GM13977 (cell line): Measurements from ENCODE around the gene FAM78A.

Experiments used
- DNase-seq: peaks from one replicate; pipeline ENCODE4 v3.0.0; 2012; ENCODE audit warnings: low spot score
- in situ Hi-C: fragments of 300-500 bp; cut with MboI; formaldehyde crosslinking; loops from one replicate; pipeline ENCODE4 v1.12.0; 2022; ENCODE audit warnings: low sequenced_read_pairs, low pct_unique_long_range_greater_than_20kb, mixed read lengths, inconsistent platforms; ENCODE audit not compliant: unreplicated experiment
- TF ChIP-seq, protein P1 (sequence below): IDR thresholded peaks from 2 replicates; pipeline ENCODE4 v1.5.1; 2012; ENCODE audit warnings: mild to moderate bottlenecking, control low read depth; ENCODE audit not compliant: insufficient read depth; ENCODE audit errors: extremely low read depth, missing control alignments

Gene FAM78A

DNA sequence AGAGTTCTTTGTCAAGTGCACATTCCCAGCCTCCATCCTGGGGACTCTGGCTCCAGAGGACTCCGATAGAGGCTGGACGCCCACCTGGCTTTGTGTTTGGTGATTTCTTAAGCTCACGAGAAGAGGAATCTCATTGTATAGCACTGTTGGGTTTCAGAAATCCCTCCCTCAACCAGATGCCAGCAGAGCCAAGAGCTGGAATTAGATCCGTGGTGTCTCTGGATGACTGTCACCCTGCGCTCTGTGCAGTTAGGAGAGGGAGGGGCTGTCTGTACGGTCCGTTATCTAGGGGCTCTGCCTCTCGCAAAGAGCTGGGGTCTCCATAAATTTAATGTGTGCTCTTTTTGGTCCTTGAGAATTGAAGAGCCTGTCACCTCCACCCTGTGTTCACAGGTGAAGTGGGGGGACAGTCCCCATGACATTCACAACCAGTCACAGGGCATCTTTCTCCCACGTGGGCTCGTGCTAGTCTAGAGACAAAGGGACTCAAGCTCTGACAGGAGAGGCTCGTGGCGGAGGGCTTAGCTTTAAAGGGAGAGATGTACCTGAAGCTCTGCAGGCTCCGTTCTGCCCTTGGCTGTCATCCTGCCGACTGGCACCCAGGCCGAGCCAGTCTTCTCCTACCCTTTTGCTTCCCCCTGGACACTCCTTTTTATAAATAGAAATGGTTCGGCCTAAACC lies 41.4 kb downstream of the FAM78A start:
- in situ Hi-C loops, result no loop called here
- TF ChIP-seq, protein P1, sequence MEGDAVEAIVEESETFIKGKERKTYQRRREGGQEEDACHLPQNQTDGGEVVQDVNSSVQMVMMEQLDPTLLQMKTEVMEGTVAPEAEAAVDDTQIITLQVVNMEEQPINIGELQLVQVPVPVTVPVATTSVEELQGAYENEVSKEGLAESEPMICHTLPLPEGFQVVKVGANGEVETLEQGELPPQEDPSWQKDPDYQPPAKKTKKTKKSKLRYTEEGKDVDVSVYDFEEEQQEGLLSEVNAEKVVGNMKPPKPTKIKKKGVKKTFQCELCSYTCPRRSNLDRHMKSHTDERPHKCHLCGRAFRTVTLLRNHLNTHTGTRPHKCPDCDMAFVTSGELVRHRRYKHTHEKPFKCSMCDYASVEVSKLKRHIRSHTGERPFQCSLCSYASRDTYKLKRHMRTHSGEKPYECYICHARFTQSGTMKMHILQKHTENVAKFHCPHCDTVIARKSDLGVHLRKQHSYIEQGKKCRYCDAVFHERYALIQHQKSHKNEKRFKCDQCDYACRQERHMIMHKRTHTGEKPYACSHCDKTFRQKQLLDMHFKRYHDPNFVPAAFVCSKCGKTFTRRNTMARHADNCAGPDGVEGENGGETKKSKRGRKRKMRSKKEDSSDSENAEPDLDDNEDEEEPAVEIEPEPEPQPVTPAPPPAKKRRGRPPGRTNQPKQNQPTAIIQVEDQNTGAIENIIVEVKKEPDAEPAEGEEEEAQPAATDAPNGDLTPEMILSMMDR, result no peak
- no peak for DNase-seq

DNA sequence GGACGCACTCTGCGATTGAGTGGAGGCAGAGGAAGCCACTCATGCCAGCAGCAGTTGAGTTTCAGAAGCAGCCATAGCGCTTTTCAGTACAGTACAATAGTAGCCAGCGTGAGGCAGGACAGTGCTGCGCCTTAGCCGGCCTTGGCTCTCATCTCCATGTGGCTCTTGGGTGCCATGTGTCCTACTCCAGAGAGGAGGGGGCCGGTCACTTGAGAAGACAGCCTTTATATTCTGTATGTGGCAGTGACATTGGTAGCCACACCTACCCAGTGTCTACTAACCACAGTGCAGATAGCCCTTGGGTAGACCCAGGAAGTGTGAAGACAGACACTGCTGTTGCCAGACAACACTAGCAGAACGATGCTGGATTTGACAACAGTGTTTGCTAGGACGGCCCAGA lies 42.3 kb downstream of the FAM78A start:
- in situ Hi-C loops, result no loop called here
- TF ChIP-seq, protein P1, result no peak
- no peak for DNase-seq

DNA sequence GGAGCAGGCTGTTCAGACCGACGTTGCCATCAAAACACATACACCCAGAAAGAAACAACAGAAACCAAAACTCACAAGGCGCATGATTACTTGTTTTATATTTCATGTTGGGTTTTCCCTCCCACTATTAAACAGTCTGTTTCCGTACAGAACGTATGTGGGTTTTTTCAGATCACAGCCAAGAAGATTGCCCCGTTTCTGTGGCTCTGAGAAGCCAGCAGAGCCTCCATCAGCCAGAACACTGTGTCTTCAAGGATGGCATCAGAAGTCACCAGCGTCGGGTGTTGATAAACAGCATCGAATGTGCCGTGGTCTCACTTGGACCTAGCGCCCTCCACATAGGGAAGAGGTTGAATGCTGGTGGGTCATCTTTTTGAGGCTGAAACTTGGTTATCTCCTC lies 42.8 kb downstream of the FAM78A start:
- in situ Hi-C loops, result no loop called here
- DNase-seq, result no peak
- TF ChIP-seq, protein P1, result no peak

DNA sequence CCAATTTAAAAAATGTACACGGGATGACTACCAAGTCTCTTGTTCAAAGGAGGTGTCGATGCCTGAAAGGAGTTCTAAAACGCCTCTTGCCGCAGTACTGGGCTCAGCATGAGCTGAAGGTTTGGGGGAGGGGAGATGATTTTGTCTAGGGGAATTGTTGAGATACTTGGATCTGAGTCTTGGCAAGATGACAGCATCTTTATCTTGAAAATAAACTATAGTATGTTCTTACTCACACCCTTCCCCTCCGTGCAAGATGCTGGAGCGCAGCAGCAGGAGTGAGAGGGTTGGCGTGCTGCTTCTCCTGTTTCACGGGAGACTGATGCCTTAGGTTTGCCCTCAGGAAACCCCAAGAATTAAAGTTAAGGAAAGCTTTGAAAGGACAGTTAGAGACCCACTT lies 47.3 kb downstream of the FAM78A start:
- no peak for DNase-seq
- in situ Hi-C loops, result no loop called here
- TF ChIP-seq, protein P1, result no peak

DNA sequence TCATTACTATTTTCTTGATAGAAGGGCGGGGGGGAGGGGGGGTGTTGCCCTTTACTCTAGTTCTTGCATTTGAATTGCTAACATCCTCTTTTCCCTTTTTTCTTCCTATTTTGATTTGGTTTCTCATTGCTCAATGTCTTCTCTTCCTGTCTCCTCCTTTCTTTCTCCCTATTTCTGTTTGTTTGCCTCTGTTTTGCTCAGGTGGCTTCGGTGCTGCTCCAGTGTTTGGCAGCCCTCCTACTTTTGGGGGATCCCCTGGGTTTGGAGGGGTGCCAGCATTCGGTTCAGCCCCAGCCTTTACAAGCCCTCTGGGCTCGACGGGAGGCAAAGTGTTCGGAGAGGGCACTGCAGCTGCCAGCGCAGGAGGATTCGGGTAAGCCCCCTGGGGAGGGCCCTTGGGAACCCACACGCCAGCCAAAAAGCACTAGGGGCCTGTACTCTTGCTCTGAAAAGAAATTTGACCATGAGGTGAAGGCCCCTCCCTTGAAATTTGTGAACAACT lies 48.3 kb downstream of the FAM78A start:
- in situ Hi-C loops, result no loop called here
- TF ChIP-seq, protein P1, result no peak
- DNase-seq, result no peak

DNA sequence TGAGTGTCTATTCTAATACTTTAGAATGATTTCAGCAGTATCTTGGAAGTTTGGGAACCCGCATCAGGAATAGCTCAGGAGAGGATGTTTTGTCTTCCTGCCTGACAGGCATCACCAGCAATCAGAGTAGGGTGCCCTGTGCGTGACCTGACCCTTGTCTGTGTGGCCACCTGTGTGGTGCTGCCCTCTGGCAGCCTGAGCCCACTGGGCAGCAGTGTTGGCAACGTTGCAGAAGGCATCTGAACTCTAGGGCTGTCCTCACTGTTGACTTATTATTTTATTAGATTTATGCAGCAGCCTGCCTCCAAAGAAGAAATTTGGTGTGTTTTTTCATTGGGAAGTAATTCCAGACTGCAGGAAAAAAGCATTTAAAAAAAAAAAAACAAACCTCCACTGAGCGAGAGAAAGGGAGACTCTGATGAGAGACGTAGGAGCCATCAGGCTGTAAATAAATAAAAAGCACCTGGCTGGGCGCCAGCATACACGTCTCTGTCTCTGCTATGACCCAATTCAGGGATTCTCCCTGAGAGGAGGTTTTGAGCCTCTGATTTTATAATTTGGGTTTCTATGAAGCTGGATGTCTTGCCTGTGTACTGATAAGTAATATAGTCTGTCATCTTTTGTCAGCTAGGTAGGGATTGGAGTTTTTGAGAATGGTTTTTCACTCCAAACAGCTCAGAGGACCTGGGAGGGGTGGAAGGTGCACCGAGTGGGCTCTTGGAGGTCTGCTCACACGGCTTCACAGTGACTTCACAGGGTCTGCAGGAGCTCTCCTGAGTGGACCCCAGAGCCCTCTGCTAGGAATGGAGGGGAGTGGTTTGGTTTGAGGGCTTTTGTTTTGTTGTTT lies 49.0 kb downstream of the FAM78A start:
- TF ChIP-seq, protein P1, result no peak
- no peak for DNase-seq
- in situ Hi-C loops, result no loop called here
